CD4-positive, alpha-beta T cell treated with Interferon gamma for 1 hour (primary cell): Measurements from ENCODE around the gene PLEKHB2.
A peak's percentile ranks its signal among the peaks of the same experiment; 100 is the strongest.
"Not testable (repeated sequence)": the region's sequence is repeated elsewhere in the genome, so short reads cannot be mapped to it uniquely, and the experiment has no call there.

Source experiments
- DNase-seq: peaks from one replicate; pipeline ENCODE4 v3.0.0-alpha.2; 2020

PLEKHB2 gene

GRCh38 chr2:131105156-131105949 lies at the start of gene PLEKHB2:
Gene PLEKHB2 (plus strand): TSS chr2:131105336. CDS start chr2:131120942, 15,606 bp downstream.
- DNase-seq = peak; percentile 93

GRCh38 chr2:131056204-131056931 lies 48.8 kb upstream of the PLEKHB2 start:
- no peak for DNase-seq

- DNase-seq = no peak
Measured at GRCh38 chr2:131056932-131057287, 48.2 kb upstream of the PLEKHB2 start.

GRCh38 chr2:131058214-131058843 lies 46.8 kb upstream of the PLEKHB2 start:
- DNase-seq = no peak

- DNase-seq = no peak
Measured at GRCh38 chr2:131058920-131059319, 46.2 kb upstream of the PLEKHB2 start.

GRCh38 chr2:131063501-131064283 lies 41.4 kb upstream of the PLEKHB2 start:
- no peak for DNase-seq

- DNase-seq = no peak
Measured at GRCh38 chr2:131064589-131065512, 40.3 kb upstream of the PLEKHB2 start.

GRCh38 chr2:131067465-131068125 lies 37.5 kb upstream of the PLEKHB2 start:
- no peak for DNase-seq

GRCh38 chr2:131068172-131068571 lies 37.0 kb upstream of the PLEKHB2 start:
- DNase-seq = not testable (repeated sequence)

- DNase-seq = not testable (repeated sequence)
Measured at GRCh38 chr2:131075578-131075977, 29.6 kb upstream of the PLEKHB2 start.

- no peak for DNase-seq
Measured at GRCh38 chr2:131076707-131077106, 28.4 kb upstream of the PLEKHB2 start.

- no peak for DNase-seq
Measured at GRCh38 chr2:131077182-131077846, 27.8 kb upstream of the PLEKHB2 start.

- DNase-seq = no peak
Measured at GRCh38 chr2:131077966-131078365, 27.2 kb upstream of the PLEKHB2 start.

- DNase-seq = not testable (repeated sequence)
Measured at GRCh38 chr2:131079931-131080330, 25.2 kb upstream of the PLEKHB2 start.

GRCh38 chr2:131081190-131081589 lies 23.9 kb upstream of the PLEKHB2 start:
- DNase-seq = no peak

- no peak for DNase-seq
Measured at GRCh38 chr2:131085646-131086045, 19.5 kb upstream of the PLEKHB2 start.

GRCh38 chr2:131092458-131093005 lies 12.6 kb upstream of the PLEKHB2 start:
- DNase-seq = no peak

- DNase-seq = peak; percentile 86
Measured at GRCh38 chr2:131093006-131093695, 12.0 kb upstream of the PLEKHB2 start, which contains the start of gene FAM168B. Gene FAM168B (minus strand): TSS chr2:131093460. CDS start chr2:131082646, 10,814 bp downstream.

GRCh38 chr2:131093696-131094462 lies 11.3 kb upstream of the PLEKHB2 start:
- no peak for DNase-seq
